T-cell (primary cell): ENCODE measurements around the gene ELMO1. TPM values are rescaled to one million over a fixed set of nuclear protein-coding genes. Genes with fewer than 3 reads are reported as not detected.

ENCODE experiments used
- ATAC-seq, 4 experiments: fragments of 200-7000 bp in 3 of 4; fragments of 150-1000 bp in 1 of 4; cut with Tn5 transposase; replicated peaks in 1 of 4; 1 replicate in 3 of 4; 2 replicates in 1 of 4; pipeline ENCODE4 v1.10.0; 2021; ENCODE audit warnings: moderate library complexity in 3 of 4, mild to moderate bottlenecking in 2 of 4, moderate number of reproducible peaks in 1 of 4
- CTCF ChIA-PET, 2 donors: fragments of 300-600 bp; sonication (Branson Sonifier 250); formaldehyde crosslinking; loops; one replicate each; lab custom pipeline; 2022; ENCODE audit warnings: antibody characterized with exemption in 2 of 2; lab: Charles Lee
- POLR2A ChIA-PET, 2 donors: fragments of 300-600 bp; sonication (Branson Sonifier 250); formaldehyde crosslinking; loops; one replicate each; lab custom pipeline; 2022; ENCODE audit warnings: antibody characterized with exemption in 2 of 2; lab: Charles Lee
- DNase-seq, 35 experiments: peaks; one replicate each; pipeline versions ENCODE4 v3.0.0 to v3.0.0-alpha.2; 2013 to 2023
- H3K27ac ChIP-seq: one replicate; pipeline ENCODE4 v1.5.1; 2013; ENCODE audit warnings: low read length
- H3K27me3 ChIP-seq, 2 experiments: replicated peaks in 1 of 2; 1 replicate in 1 of 2; 2 replicates in 1 of 2; pipeline versions ENCODE4 v1.6.1 to v1.7.0; 2013; ENCODE audit warnings: low read length in 1 of 2, mixed read lengths in 1 of 2; ENCODE audit not compliant: control insufficient read depth in 2 of 2, insufficient read depth in 2 of 2; ENCODE audit errors: extremely low read depth in 1 of 2
- H3K36me3 ChIP-seq, 2 donors: 1 replicate in 1 of 2; 2 replicates in 1 of 2; pipeline versions ENCODE4 v1.6.1 to v1.7.0; 2013; ENCODE audit warnings: low read length in 1 of 2; ENCODE audit not compliant: control insufficient read depth in 2 of 2, insufficient read depth in 1 of 2; ENCODE audit errors: extremely low read depth in 1 of 2
- H3K4me1 ChIP-seq, 2 experiments: 1 replicate in 1 of 2; 2 replicates in 1 of 2; pipeline versions ENCODE4 v1.6.1 to v1.7.0; 2013; ENCODE audit warnings: low read length in 2 of 2, mixed read lengths in 1 of 2; ENCODE audit not compliant: insufficient read depth in 2 of 2, control insufficient read depth in 1 of 2; ENCODE audit errors: extremely low read depth in 1 of 2
- H3K4me3 ChIP-seq, 2 donors: 1 replicate in 1 of 2; 2 replicates in 1 of 2; pipeline versions ENCODE4 v1.5.1 to v1.7.0; 2013; ENCODE audit warnings: mild to moderate bottlenecking in 2 of 2, low read length in 1 of 2, moderate library complexity in 1 of 2; ENCODE audit not compliant: control insufficient read depth in 1 of 2; ENCODE audit errors: extremely low read depth in 1 of 2
- H3K9me3 ChIP-seq: 2 replicates; pipeline ENCODE4 v1.7.0; 2013
- H3K27ac Mint-ChIP-seq, 2 donors: one replicate each; pipeline ENCODE4 v1.8.0; 2020 to 2021; ENCODE audit warnings: mild to moderate bottlenecking in 2 of 2, mixed read lengths in 2 of 2
- H3K27me3 Mint-ChIP-seq, 2 donors: one replicate each; pipeline ENCODE4 v1.8.0; 2021 to 2022; ENCODE audit warnings: mixed read lengths in 2 of 2
- H3K36me3 Mint-ChIP-seq: one replicate; pipeline ENCODE4 v1.8.0; 2021; ENCODE audit warnings: mixed read lengths
- H3K4me1 Mint-ChIP-seq, 3 donors: one replicate each; pipeline ENCODE4 v1.8.0; 2020 to 2022; ENCODE audit warnings: mixed read lengths in 3 of 3, mild to moderate bottlenecking in 1 of 3
- H3K4me3 Mint-ChIP-seq, 3 donors: one replicate each; pipeline ENCODE4 v1.8.0; 2020 to 2022; ENCODE audit warnings: mild to moderate bottlenecking in 3 of 3, mixed read lengths in 3 of 3, moderate library complexity in 3 of 3
- H3K9me3 Mint-ChIP-seq, 3 donors: one replicate each; pipeline ENCODE4 v1.8.0; 2020 to 2022; ENCODE audit warnings: mixed read lengths in 3 of 3
- WGBS: methylation state at CpG from one replicate; pipeline ENCODE4 v1.1.5; 2013; ENCODE audit warnings: missing lambda C conversion rate; ENCODE audit not compliant: insufficient coverage; 5-methylcytosine and 5-hydroxymethylcytosine counted together
- total RNA-seq, 35 experiments: library from RNA in 6 of 35; stranded (reverse) in 6 of 35; fragments of 120-200 nt in 1 of 35; gene quantifications; one replicate each; pipeline versions ENCODE4 v1.2.1 to v1.2.4 and lab custom pipeline; 2013 to 2026

The ELMO1 gene
- total RNA-seq, 5 donors from 2014 or later (not counting 1 experiment from before 2014, with no cell fraction given): 101 to 149 (median 113) TPM

GRCh38 chr7:37211097-37211880 is 237.4 kb downstream of the ELMO1 start:
- H3K4me1 ChIP-seq: no peaks in the 10 kb centered on the region
- no peak for DNase-seq
- no peaks in the 10 kb centered on the region for H3K9me3 ChIP-seq
- no peak overlapping the region for H3K4me3 ChIP-seq
- no peaks in the 10 kb centered on the region for H3K9me3 Mint-ChIP-seq
- H3K27me3 ChIP-seq: no peaks in the 10 kb centered on the region
- no peak overlapping the region for H3K4me3 Mint-ChIP-seq
- peaks cover 9 to 50% of the 10 kb centered on the region in 2 donors for H3K36me3 ChIP-seq
- no peak for ATAC-seq
- no peaks in the 10 kb centered on the region for H3K27me3 Mint-ChIP-seq
- H3K27ac Mint-ChIP-seq: peak overlapping the region in 1 of 2 donors; percentile 59
- peaks cover 43% of the 10 kb centered on the region for H3K36me3 Mint-ChIP-seq
- CTCF ChIA-PET: interaction anchor here (0.5 to 1.0 kb wide), 4 partner anchors 11 to 809 kb away, joined by 3 to 4 read pairs (median 4); no protein-coding TSS in a partner anchor
- 96% methylated on average over 8 of the region's 16 CpGs for WGBS
- H3K27ac ChIP-seq: no peak overlapping the region
- peaks cover 0 to 2% (median under 1%) of the 10 kb centered on the region in 3 donors for H3K4me1 Mint-ChIP-seq
- POLR2A ChIA-PET: interaction anchor here in 1 of 2 donors (0.6 kb wide), 1 partner anchor 410 kb away, joined by 5 read pairs; no protein-coding TSS in a partner anchor

GRCh38 chr7:37209195-37209594 is 239.5 kb downstream of the ELMO1 start:
- ChIA-PET POLR2A (interaction anchor here in 1 of 2 donors (0.6 kb wide), 1 partner anchor 564 kb away, joined by 3 read pairs; no protein-coding TSS in a partner anchor), CTCF (interaction anchor here in 1 of 2 donors (1.1 to 1.9 kb wide), 3 partner anchors 142 to 286 kb away, joined by 3 to 9 read pairs (median 4); no protein-coding TSS in a partner anchor)
- H3K4me1 Mint-ChIP-seq: peaks cover 0 to 4% (median 2%) of the 10 kb centered on the region in 3 donors
- no peak overlapping the region for H3K4me3 ChIP-seq
- DNase-seq (no peak), ATAC-seq (no peak)
- peak overlapping the region; percentile 68 to 81 for H3K27ac Mint-ChIP-seq
- peaks cover 54% of the 10 kb centered on the region for H3K36me3 Mint-ChIP-seq
- H3K27me3 Mint-ChIP-seq: no peaks in the 10 kb centered on the region
- no peaks in the 10 kb centered on the region for H3K9me3 ChIP-seq
- no peaks in the 10 kb centered on the region for H3K27me3 ChIP-seq
- WGBS: 100% methylated on average over 2 of the region's 3 CpGs
- no peak overlapping the region for H3K27ac ChIP-seq
- no peak overlapping the region for H3K4me3 Mint-ChIP-seq
- peaks cover 0 to 2% of the 10 kb centered on the region in 2 experiments for H3K4me1 ChIP-seq
- H3K9me3 Mint-ChIP-seq: no peaks in the 10 kb centered on the region
- H3K36me3 ChIP-seq: peaks cover 11 to 66% of the 10 kb centered on the region in 2 donors

GRCh38 chr7:37208528-37208927 is 240.1 kb downstream of the ELMO1 start:
- ATAC-seq (peak in 2 of 4 experiments; percentile 50 to 71), DNase-seq (peak in 27 of 35 experiments; percentile 9 to 56 (median 26))
- Mint-ChIP-seq H3K27me3 (no peaks in the 10 kb centered on the region), H3K4me3 (no peak overlapping the region), H3K27ac (peak overlapping the region; percentile 68 to 81), H3K4me1 (peaks cover 0 to 4% (median 2%) of the 10 kb centered on the region in 3 donors), H3K36me3 (peaks cover 59% of the 10 kb centered on the region), H3K9me3 (no peaks in the 10 kb centered on the region)
- Histone ChIP-seq H3K4me3 (no peak overlapping the region), H3K36me3 (peaks cover 10 to 71% of the 10 kb centered on the region in 2 donors), H3K27me3 (no peaks in the 10 kb centered on the region), H3K9me3 (no peaks in the 10 kb centered on the region), H3K4me1 (peaks cover 0 to 2% of the 10 kb centered on the region in 2 experiments), H3K27ac (no peak overlapping the region)
- ChIA-PET CTCF (interaction anchor here in 1 of 2 donors (0.7 to 1.9 kb wide), 6 partner anchors 74 to 300 kb away, joined by 3 to 9 read pairs (median 3); no protein-coding TSS in a partner anchor), POLR2A (interaction anchor here in 1 of 2 donors (0.5 to 0.6 kb wide), 2 partner anchors 59 to 530 kb away, joined by 3 to 4 read pairs; no protein-coding TSS in a partner anchor)
- 79% methylated on average over 4 of the region's 5 CpGs for WGBS

GRCh38 chr7:37206192-37206591 is 242.5 kb downstream of the ELMO1 start:
- Histone ChIP-seq H3K9me3 (no peaks in the 10 kb centered on the region), H3K4me3 (no peak overlapping the region), H3K4me1 (peaks cover 0 to 2% of the 10 kb centered on the region in 2 experiments), H3K27ac (no peak overlapping the region), H3K27me3 (no peaks in the 10 kb centered on the region), H3K36me3 (peaks cover 8 to 54% of the 10 kb centered on the region in 2 donors)
- POLR2A ChIA-PET: no interaction called here
- Mint-ChIP-seq H3K27ac (peak overlapping the region in 1 of 2 donors; percentile 32), H3K9me3 (no peaks in the 10 kb centered on the region), H3K27me3 (no peaks in the 10 kb centered on the region), H3K4me3 (no peak overlapping the region), H3K36me3 (peaks cover 44% of the 10 kb centered on the region), H3K4me1 (peaks cover 2 to 4% (median 2%) of the 10 kb centered on the region in 3 donors)
- CTCF ChIA-PET: interaction anchor here (0.9 to 1.3 kb wide), 3 partner anchors 10 to 85 kb away, joined by 3 to 4 read pairs (median 3); no protein-coding TSS in a partner anchor
- ATAC-seq (no peak), DNase-seq (no peak)
- WGBS: no CpG with 5 or more reads among the region's 3 CpGs

- no peaks in the 10 kb centered on the region for H3K27me3 Mint-ChIP-seq
- no peak for ATAC-seq
- 58% methylated on average over 4 of the region's 6 CpGs for WGBS
- no peaks in the 10 kb centered on the region for H3K9me3 ChIP-seq
- H3K36me3 Mint-ChIP-seq: peaks cover 37% of the 10 kb centered on the region
- H3K36me3 ChIP-seq: peaks cover 8 to 51% of the 10 kb centered on the region in 2 donors
- no peak overlapping the region for H3K27ac Mint-ChIP-seq
- no peak for DNase-seq
- H3K4me1 Mint-ChIP-seq: peaks cover 2 to 4% (median 2%) of the 10 kb centered on the region in 3 donors
- H3K27ac ChIP-seq: no peak overlapping the region
- no peaks in the 10 kb centered on the region for H3K9me3 Mint-ChIP-seq
- H3K4me3 ChIP-seq: no peak overlapping the region
- H3K4me1 ChIP-seq: peaks cover 0 to 2% of the 10 kb centered on the region in 2 experiments
- POLR2A ChIA-PET: no interaction called here
- H3K4me3 Mint-ChIP-seq: no peak overlapping the region
- CTCF ChIA-PET: interaction anchor here in 1 of 2 donors (1.0 kb wide), 1 partner anchor 148 kb away, joined by 3 read pairs; no protein-coding TSS in a partner anchor
- H3K27me3 ChIP-seq: no peaks in the 10 kb centered on the region
Measured at GRCh38 chr7:37205451-37205850, 243.2 kb downstream of the ELMO1 start.

- peaks cover 4 to 45% of the 10 kb centered on the region in 2 donors for H3K36me3 ChIP-seq
- no peaks in the 10 kb centered on the region for H3K9me3 ChIP-seq
- ATAC-seq (no peak), DNase-seq (no peak)
- peak overlapping the region in 1 of 2 donors; percentile 71 for H3K27ac Mint-ChIP-seq
- no peak overlapping the region for H3K27ac ChIP-seq
- peaks cover 45% of the 10 kb centered on the region for H3K36me3 Mint-ChIP-seq
- H3K27me3 ChIP-seq: no peaks in the 10 kb centered on the region
- H3K27me3 Mint-ChIP-seq: no peaks in the 10 kb centered on the region
- no peaks in the 10 kb centered on the region for H3K9me3 Mint-ChIP-seq
- H3K4me1 ChIP-seq: peaks cover 0 to 2% of the 10 kb centered on the region in 2 experiments
- CTCF ChIA-PET: interaction anchor here (0.9 to 4.1 kb wide), 7 partner anchors 561 to 761 kb away, joined by 3 to 47 read pairs (median 4); no protein-coding TSS in a partner anchor
- peaks cover 4 to 11% (median 4%) of the 10 kb centered on the region in 3 donors for H3K4me1 Mint-ChIP-seq
- no peak overlapping the region for H3K4me3 ChIP-seq
- no CpG with 5 or more reads among the region's 2 CpGs for WGBS
- H3K4me3 Mint-ChIP-seq: no peak overlapping the region
- POLR2A ChIA-PET: no interaction called here
Measured at GRCh38 chr7:37201876-37202198, 246.8 kb downstream of the ELMO1 start.
